MCF 10A (cell line): ENCODE results near the gene LRR1. TPM values are rescaled to one million over a fixed set of nuclear protein-coding genes. Genes with fewer than 3 reads are reported as not detected.
"Not testable (repeated sequence)": the region's sequence is repeated elsewhere in the genome, so short reads cannot be mapped to it uniquely, and the experiment has no call there.

Source experiments
- BruUV-seq: library from RNA; stranded (reverse); fragments of 400-500 nt; replicated peaks from 2 replicates; lab custom pipeline; 2021; lab: Mats Ljungman, UMichigan
- CTCF ChIA-PET: fragments of 300-600 bp; sonication (Branson Sonifier 250); formaldehyde crosslinking; extraction: SDS; loops from one replicate; lab custom pipeline; 2021; ENCODE audit warnings: antibody characterized with exemption, inconsistent platforms; lab: Yijun Ruan, JAX
- POLR2A ChIA-PET: fragments of 300-600, 350-650 bp; sonication (Branson Sonifier 250); formaldehyde crosslinking; extraction: SDS; loops from one replicate; lab custom pipeline; 2020; ENCODE audit warnings: antibody characterized with exemption, inconsistent platforms; lab: Yijun Ruan, JAX
- DNase-seq: peaks from one replicate; pipeline ENCODE4 v3.0.0-alpha.2; 2018; ENCODE audit not compliant: unreplicated experiment
- H3K27ac Mint-ChIP-seq: one replicate; pipeline ENCODE4 v1.8.0; 2022; ENCODE audit warnings: mild to moderate bottlenecking, low read depth, mixed read lengths; ENCODE audit not compliant: unreplicated experiment
- H3K27me3 Mint-ChIP-seq: one replicate; pipeline ENCODE4 v1.8.0; 2022; ENCODE audit warnings: mixed read lengths; ENCODE audit not compliant: insufficient read depth, unreplicated experiment
- H3K36me3 Mint-ChIP-seq: one replicate; pipeline ENCODE4 v1.8.0; 2022; ENCODE audit warnings: mild to moderate bottlenecking, moderate library complexity, mixed read lengths; ENCODE audit not compliant: insufficient read depth, unreplicated experiment
- H3K4me1 Mint-ChIP-seq: one replicate; pipeline ENCODE4 v1.8.0; 2022; ENCODE audit warnings: mixed read lengths; ENCODE audit not compliant: insufficient read depth, unreplicated experiment
- H3K4me3 Mint-ChIP-seq: one replicate; pipeline ENCODE4 v1.8.0; 2022; ENCODE audit warnings: mild to moderate bottlenecking, moderate library complexity, mixed read lengths; ENCODE audit not compliant: unreplicated experiment
- H3K9me3 Mint-ChIP-seq: one replicate; pipeline ENCODE4 v1.8.0; 2022; ENCODE audit warnings: mixed read lengths; ENCODE audit not compliant: unreplicated experiment
- CTCF ChIP-seq: fragments of 200-600 bp; IDR thresholded peaks from one replicate; pipeline ENCODE4 v1.8.0; 2022; ENCODE audit warnings: antibody characterized with exemption, mild to moderate bottlenecking; ENCODE audit not compliant: unreplicated experiment
- intact Hi-C: fragments of 100-400 bp; cut with micrococcal nuclease; formaldehyde crosslinking; loops from 2 replicates; pipeline ENCODE4 v1.14.1; 2022
- total RNA-seq: library from RNA; stranded (reverse); gene quantifications from 2 replicates; pipeline ENCODE4 v1.2.3, GENCODE V29; 2022

The LRR1 gene
- total RNA-seq, 1 experiment from 2014 or later, result 19.8 TPM

- H3K27ac Mint-ChIP-seq, result peak overlapping the region; percentile 99
- H3K4me3 Mint-ChIP-seq, result peak overlapping the region; percentile 31
- POLR2A ChIA-PET, result interaction anchor here (0.7 to 1.5 kb wide), 7 partner anchors 8 to 31 kb away, joined by 3 to 6 read pairs (median 3); partner anchors contain the start of gene RPS29
- no TSS peak for BruUV-seq
- no peaks in the 10 kb centered on the region for H3K9me3 Mint-ChIP-seq
- no peaks in the 10 kb centered on the region for H3K27me3 Mint-ChIP-seq
- CTCF ChIA-PET, result interaction anchor here (0.8 to 1.5 kb wide), 3 partner anchors 16 to 209 kb away, joined by 3 to 5 read pairs (median 4); no protein-coding TSS in a partner anchor
- intact Hi-C loops, result no loop called here
- H3K36me3 Mint-ChIP-seq, result peaks cover 53% of the 10 kb centered on the region
- peaks cover 28% of the 10 kb centered on the region for H3K4me1 Mint-ChIP-seq
- DNase-seq, result no peak
- TF ChIP-seq CTCF, result no peak
These were observed 19.2 kb downstream of the LRR1 start for GRCh38 chr14:49617852-49618519.

GRCh38 chr14:49619273-49619672, 20.5 kb downstream of the LRR1 start:
- H3K4me1 Mint-ChIP-seq, result peaks cover 28% of the 10 kb centered on the region
- not testable (repeated sequence) for H3K9me3 Mint-ChIP-seq

GRCh38 chr14:49619730-49620129, 21.0 kb downstream of the LRR1 start:
- intact Hi-C loops, result loop anchor here (1.0 to 5.0 kb wide), 2 partner anchors 33 to 157 kb away; partner anchors contain the start of gene RPS29
- CTCF ChIA-PET, result interaction anchor here (0.6 to 2.3 kb wide), 5 partner anchors 13 to 147 kb away, joined by 3 to 13 read pairs (median 7); partner anchors contain the start of genes LRR1 and RPS29
- Mint-ChIP-seq H3K4me3 (peak overlapping the region; percentile 99), H3K36me3 (peaks cover 62% of the 10 kb centered on the region), H3K27ac (peak overlapping the region; percentile 99), H3K9me3 (no peaks in the 10 kb centered on the region), H3K27me3 (no peaks in the 10 kb centered on the region), H3K4me1 (peaks cover 28% of the 10 kb centered on the region)
- TSS peak; percentile 61 for BruUV-seq
- no peak for DNase-seq
- POLR2A ChIA-PET, result interaction anchor here (0.7 to 8.1 kb wide), 26 partner anchors 8 to 1211 kb away, joined by 3 to 280 read pairs (median 5); partner anchors contain the start of genes CDKL1, DNAAF2, KLHDC1 and KLHDC2
- TF ChIP-seq CTCF, result no peak

More at GRCh38 chr14:49619273-49619672, 20.5 kb downstream of the LRR1 start:
- CTCF ChIA-PET, H3K27me3 Mint-ChIP-seq, intact Hi-C loops, DNase-seq, BruUV-seq: not testable (repeated sequence)
- Mint-ChIP-seq H3K36me3 (peaks cover 57% of the 10 kb centered on the region), H3K4me3 (peak overlapping the region; percentile 99), H3K27ac (peak overlapping the region; percentile 99)
- POLR2A ChIA-PET, result interaction anchor here (1.0 to 8.1 kb wide), 10 partner anchors 9 to 1212 kb away, joined by 3 to 280 read pairs (median 12); partner anchors contain the start of genes DNAAF2, KLHDC2, LRR1 and NIN

- peak; percentile 98 for DNase-seq
- peak within 1 kb of the TSS; percentile 99 for H3K27ac Mint-ChIP-seq
- ChIA-PET CTCF (interaction anchor here (0.5 to 2.3 kb wide), 9 partner anchors 11 to 247 kb away, joined by 3 to 13 read pairs (median 4); partner anchors contain the start of genes LRR1 and RPS29), POLR2A (interaction anchor here (0.7 to 8.1 kb wide), 33 partner anchors 7 to 1211 kb away, joined by 3 to 280 read pairs (median 4); partner anchors contain the start of genes CDKL1, DNAAF2, KLHDC1 and KLHDC2)
- peak; percentile 14 for TF ChIP-seq CTCF
- intact Hi-C loops, result loop anchor here (1.0 to 5.0 kb wide), 2 partner anchors 34 to 158 kb away; partner anchors contain the start of gene RPS29
- H3K9me3 Mint-ChIP-seq, result no peaks in the 10 kb centered on the region
- peaks cover 69% of the 10 kb centered on the region for H3K36me3 Mint-ChIP-seq
- peaks cover 28% of the 10 kb centered on the region for H3K4me1 Mint-ChIP-seq
- H3K4me3 Mint-ChIP-seq, result peak within 1 kb of the TSS; percentile 99
- H3K27me3 Mint-ChIP-seq, result no peaks in the 10 kb centered on the region
- BruUV-seq, result no TSS peak
These were observed 21.7 kb downstream of the LRR1 start, which contains the start of the genes MGAT2 and RPL36AL for GRCh38 chr14:49620182-49621113. Gene MGAT2, plus strand, starts transcription at chr14:49620799. Its CDS starts 470 bp downstream, at chr14:49621269. Gene RPL36AL, minus strand, starts transcription at chr14:49620626. Its CDS starts 1,522 bp downstream, at chr14:49619104.
